HG03025 (cell line): Measurements from ENCODE around the gene PRKCH.

ENCODE experiments used
- ATAC-seq: cut with Tn5 transposase; IDR thresholded peaks from one replicate; pipeline ENCODE4 v1.9.1; 2021; ENCODE audit warnings: mild to moderate bottlenecking, moderate library complexity; ENCODE audit not compliant: unreplicated experiment, low FRiP score

Gene PRKCH

GRCh38 chr14:61593330-61593729, 272.0 kb downstream of the PRKCH start:
- ATAC-seq = no peak

GRCh38 chr14:61596990-61597389, 275.6 kb downstream of the PRKCH start:
- no peak for ATAC-seq

GRCh38 chr14:61598980-61599379, 277.6 kb downstream of the PRKCH start:
- no peak for ATAC-seq

GRCh38 chr14:61599942-61600341, 278.6 kb downstream of the PRKCH start:
- no peak for ATAC-seq
